Measurements from ENCODE around the gene SUSD2. TPM values are rescaled to one million over a fixed set of nuclear protein-coding genes. Genes with fewer than 3 reads are reported as not detected.

Gene SUSD2
- total and polyA plus RNA-seq, 4 donors, result 0.14 to 2.5 (median 0.52) TPM

DNA sequence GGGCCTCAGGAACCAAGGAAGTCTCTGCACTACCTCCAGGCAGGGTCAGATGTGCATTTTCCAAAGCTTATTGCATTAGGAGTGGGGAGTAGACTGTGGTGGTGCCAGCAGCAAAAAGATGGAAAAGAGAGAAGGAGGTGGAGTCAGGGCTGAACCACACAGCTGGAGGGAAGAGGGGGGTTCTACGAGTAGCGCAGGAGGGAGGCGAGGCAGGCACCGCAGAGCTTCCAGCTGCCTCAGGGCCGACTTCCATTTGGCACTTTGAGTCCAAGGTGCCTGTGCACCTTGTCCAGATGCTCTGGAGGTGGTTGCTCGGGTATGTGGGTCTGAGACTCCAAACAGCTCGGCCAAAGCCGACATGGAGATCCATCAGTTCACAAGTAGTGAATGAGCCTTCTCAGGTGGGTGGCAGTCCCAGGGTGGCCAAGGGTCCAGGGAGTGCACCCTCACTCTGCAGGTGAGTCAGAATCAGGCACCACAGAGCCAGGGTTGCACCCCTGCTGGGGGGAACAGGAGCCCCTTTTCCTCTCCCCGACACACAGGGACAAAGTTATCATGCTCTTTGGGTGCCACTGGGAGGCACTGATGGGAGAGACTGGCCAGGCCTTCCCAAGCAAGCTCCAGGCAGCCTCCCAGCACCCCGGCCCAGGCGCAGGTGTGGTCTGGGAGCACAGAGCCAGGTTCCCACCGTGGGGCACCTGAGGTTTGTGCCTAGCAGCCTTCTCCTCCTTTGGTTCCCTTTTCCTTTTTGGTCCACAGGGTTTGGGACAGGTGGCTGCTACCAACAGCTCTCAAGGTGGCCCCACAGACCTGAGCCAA, 33.4 kb downstream of the SUSD2 start:
- 81% methylated on average over 12 of the region's 12 CpGs for WGBS
- Histone ChIP-seq H3K27ac (ENCODE audit: low read depth in 1 of 2, low read length in 2 of 2) (no peak overlapping the region), H3K27me3 (ENCODE audit: control insufficient read depth in 4 of 4, insufficient read depth in 4 of 4, low read length in 3 of 4) (no peaks in the 10 kb centered on the region), H3K9me3 (ENCODE audit: control insufficient read depth in 4 of 4, low read length in 3 of 4) (no peaks in the 10 kb centered on the region), H3K4me3 (ENCODE audit: low read depth in 1 of 3, low read length in 3 of 3) (no peak overlapping the region), H3K36me3 (ENCODE audit: control insufficient read depth in 4 of 4, insufficient read depth in 3 of 4, low read depth in 1 of 4, low read length in 3 of 4) (no peaks in the 10 kb centered on the region), H3K4me1 (ENCODE audit: control insufficient read depth in 4 of 4, insufficient read depth in 4 of 4, low read length in 3 of 4) (no peaks in the 10 kb centered on the region), H3K9ac (ENCODE audit: low read depth in 1 of 2, low read length in 2 of 2) (no peak overlapping the region)
- no peak for DNase-seq (ENCODE audit: low spot score)
- TF ChIP-seq YY1 (IDR thresholded peaks at IDR 0.05) (no peak), RAD21 (IDR thresholded peaks at IDR 0.05) (no peak), HNF4G (IDR thresholded peaks at IDR 0.05) (no peak), NR2F2 (IDR thresholded peaks at IDR 0.05) (no peak)

DNA sequence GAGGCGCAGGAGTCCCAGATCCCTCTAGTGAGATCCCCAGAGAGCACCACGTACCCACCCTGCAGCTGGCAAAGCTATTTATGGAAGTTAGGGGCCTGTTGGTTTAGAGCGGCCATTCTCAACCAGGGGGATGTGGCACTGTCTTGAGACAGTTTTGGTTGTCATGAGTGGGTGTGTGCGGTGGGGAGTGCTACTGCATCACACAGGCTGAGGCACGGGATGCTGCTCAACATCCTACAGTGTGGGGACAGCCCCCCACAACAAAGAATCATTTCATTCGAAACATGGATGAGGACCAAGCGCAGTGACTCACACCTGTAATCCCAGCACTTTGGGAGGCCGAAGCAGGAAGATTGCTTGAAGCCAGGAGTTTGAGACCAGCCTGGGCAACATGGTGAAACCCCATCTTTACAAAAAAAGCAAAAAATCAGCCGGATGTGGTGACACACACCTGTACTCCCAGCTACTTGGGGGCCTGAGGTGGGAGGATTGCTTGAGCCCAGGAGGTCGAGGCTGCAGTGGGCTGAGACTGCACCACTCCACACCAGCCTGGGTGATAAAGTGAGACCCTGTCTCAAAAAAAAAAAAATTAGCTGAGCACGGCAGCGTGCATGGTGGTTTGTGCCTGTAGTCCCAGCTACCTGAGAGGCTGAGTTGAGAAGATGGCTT, 35.4 kb downstream of the SUSD2 start:
- Histone ChIP-seq H3K9ac (ENCODE audit: low read depth in 1 of 2, low read length in 2 of 2) (no peak overlapping the region), H3K9me3 (ENCODE audit: control insufficient read depth in 4 of 4, low read length in 3 of 4) (no peaks in the 10 kb centered on the region), H3K27ac (ENCODE audit: low read depth in 1 of 2, low read length in 2 of 2) (no peak overlapping the region), H3K27me3 (ENCODE audit: control insufficient read depth in 4 of 4, insufficient read depth in 4 of 4, low read length in 3 of 4) (no peaks in the 10 kb centered on the region), H3K4me1 (ENCODE audit: control insufficient read depth in 4 of 4, insufficient read depth in 4 of 4, low read length in 3 of 4) (no peaks in the 10 kb centered on the region), H3K4me3 (ENCODE audit: low read depth in 1 of 3, low read length in 3 of 3) (no peak overlapping the region), H3K36me3 (ENCODE audit: control insufficient read depth in 4 of 4, insufficient read depth in 3 of 4, low read depth in 1 of 4, low read length in 3 of 4) (no peaks in the 10 kb centered on the region)
- WGBS, result 93% methylated on average over 12 of the region's 12 CpGs
- no peak for DNase-seq (ENCODE audit: low spot score)
- TF ChIP-seq, protein P1, sequence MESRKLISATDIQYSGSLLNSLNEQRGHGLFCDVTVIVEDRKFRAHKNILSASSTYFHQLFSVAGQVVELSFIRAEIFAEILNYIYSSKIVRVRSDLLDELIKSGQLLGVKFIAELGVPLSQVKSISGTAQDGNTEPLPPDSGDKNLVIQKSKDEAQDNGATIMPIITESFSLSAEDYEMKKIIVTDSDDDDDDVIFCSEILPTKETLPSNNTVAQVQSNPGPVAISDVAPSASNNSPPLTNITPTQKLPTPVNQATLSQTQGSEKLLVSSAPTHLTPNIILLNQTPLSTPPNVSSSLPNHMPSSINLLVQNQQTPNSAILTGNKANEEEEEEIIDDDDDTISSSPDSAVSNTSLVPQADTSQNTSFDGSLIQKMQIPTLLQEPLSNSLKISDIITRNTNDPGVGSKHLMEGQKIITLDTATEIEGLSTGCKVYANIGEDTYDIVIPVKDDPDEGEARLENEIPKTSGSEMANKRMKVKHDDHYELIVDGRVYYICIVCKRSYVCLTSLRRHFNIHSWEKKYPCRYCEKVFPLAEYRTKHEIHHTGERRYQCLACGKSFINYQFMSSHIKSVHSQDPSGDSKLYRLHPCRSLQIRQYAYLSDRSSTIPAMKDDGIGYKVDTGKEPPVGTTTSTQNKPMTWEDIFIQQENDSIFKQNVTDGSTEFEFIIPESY (IDR thresholded peaks at IDR 0.05), result no peak
- TF ChIP-seq, protein P2, sequence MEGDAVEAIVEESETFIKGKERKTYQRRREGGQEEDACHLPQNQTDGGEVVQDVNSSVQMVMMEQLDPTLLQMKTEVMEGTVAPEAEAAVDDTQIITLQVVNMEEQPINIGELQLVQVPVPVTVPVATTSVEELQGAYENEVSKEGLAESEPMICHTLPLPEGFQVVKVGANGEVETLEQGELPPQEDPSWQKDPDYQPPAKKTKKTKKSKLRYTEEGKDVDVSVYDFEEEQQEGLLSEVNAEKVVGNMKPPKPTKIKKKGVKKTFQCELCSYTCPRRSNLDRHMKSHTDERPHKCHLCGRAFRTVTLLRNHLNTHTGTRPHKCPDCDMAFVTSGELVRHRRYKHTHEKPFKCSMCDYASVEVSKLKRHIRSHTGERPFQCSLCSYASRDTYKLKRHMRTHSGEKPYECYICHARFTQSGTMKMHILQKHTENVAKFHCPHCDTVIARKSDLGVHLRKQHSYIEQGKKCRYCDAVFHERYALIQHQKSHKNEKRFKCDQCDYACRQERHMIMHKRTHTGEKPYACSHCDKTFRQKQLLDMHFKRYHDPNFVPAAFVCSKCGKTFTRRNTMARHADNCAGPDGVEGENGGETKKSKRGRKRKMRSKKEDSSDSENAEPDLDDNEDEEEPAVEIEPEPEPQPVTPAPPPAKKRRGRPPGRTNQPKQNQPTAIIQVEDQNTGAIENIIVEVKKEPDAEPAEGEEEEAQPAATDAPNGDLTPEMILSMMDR (IDR thresholded peaks at IDR 0.05; ENCODE audit: low read depth, low read length, missing input control), result no peak
- TF ChIP-seq EGR1 (IDR thresholded peaks at IDR 0.05; ENCODE audit: low read depth in 2 of 2) (no peak), FOXA1 (IDR thresholded peaks at IDR 0.05) (no peak), NR2F2 (IDR thresholded peaks at IDR 0.05) (no peak), FOXA2 (IDR thresholded peaks at IDR 0.05) (no peak), HNF4G (IDR thresholded peaks at IDR 0.05) (no peak), JUND (IDR thresholded peaks at IDR 0.05) (no peak), SP1 (IDR thresholded peaks at IDR 0.05) (no peak)
- TF ChIP-seq, protein P3, sequence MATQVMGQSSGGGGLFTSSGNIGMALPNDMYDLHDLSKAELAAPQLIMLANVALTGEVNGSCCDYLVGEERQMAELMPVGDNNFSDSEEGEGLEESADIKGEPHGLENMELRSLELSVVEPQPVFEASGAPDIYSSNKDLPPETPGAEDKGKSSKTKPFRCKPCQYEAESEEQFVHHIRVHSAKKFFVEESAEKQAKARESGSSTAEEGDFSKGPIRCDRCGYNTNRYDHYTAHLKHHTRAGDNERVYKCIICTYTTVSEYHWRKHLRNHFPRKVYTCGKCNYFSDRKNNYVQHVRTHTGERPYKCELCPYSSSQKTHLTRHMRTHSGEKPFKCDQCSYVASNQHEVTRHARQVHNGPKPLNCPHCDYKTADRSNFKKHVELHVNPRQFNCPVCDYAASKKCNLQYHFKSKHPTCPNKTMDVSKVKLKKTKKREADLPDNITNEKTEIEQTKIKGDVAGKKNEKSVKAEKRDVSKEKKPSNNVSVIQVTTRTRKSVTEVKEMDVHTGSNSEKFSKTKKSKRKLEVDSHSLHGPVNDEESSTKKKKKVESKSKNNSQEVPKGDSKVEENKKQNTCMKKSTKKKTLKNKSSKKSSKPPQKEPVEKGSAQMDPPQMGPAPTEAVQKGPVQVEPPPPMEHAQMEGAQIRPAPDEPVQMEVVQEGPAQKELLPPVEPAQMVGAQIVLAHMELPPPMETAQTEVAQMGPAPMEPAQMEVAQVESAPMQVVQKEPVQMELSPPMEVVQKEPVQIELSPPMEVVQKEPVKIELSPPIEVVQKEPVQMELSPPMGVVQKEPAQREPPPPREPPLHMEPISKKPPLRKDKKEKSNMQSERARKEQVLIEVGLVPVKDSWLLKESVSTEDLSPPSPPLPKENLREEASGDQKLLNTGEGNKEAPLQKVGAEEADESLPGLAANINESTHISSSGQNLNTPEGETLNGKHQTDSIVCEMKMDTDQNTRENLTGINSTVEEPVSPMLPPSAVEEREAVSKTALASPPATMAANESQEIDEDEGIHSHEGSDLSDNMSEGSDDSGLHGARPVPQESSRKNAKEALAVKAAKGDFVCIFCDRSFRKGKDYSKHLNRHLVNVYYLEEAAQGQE (IDR thresholded peaks at IDR 0.05), result no peak
- TF ChIP-seq, protein P4, sequence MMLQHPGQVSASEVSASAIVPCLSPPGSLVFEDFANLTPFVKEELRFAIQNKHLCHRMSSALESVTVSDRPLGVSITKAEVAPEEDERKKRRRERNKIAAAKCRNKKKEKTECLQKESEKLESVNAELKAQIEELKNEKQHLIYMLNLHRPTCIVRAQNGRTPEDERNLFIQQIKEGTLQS (IDR thresholded peaks at IDR 0.05), result no peak
